Measurements from ENCODE around the gene POU2F2. TPM values are rescaled to one million over a fixed set of nuclear protein-coding genes. Genes with fewer than 3 reads are reported as not detected.

POU2F2 gene
- total and polyA plus RNA-seq, 12 donors: 0.72 to 17.2 (median 3.1) TPM

DNA sequence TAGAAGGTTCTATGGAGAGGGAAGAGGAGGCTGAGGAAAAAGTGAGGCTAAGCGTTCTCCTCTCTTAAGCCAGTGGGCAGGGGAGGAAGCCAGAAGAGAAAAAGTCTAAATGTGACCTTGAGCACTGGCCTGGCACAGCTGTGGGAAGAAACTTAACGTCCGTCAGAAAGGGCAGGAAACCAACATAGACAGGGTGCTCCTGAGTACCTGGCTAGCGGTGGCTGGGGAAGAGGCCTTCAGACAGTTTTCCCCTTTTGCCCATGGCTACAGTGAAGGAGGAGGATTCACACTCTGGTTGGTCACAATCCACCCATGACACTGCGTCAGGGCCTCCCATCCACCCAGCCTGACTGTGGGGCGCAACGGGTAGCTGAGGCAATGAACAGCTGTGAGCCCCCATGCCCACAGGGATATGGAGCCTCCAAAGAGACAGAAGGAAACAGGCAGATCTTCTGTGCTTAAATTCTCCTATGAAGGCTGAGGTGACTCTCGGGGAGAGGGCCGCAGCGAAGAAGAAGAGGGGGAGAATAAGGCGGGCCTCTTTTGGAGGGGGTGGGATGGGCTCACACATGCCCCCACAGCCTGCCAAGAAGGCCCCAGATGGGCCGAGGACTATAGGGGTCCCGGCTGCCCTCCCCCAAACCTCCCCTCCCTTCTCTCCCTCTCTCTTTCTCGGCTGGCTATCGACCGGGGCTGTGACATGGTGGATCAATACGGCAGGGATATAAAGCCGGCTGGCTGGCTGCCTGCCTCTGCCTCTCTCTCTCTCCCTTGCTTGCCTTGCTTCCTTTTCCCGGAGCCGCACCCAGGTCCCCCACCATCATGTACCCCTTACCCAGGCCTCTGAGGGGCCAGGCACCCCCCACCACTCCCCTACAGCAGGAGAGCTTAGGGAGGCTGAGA is 19.8 kb upstream of the POU2F2 start:
- no peak overlapping the region for H3K27ac ChIP-seq
- no peak overlapping the region for H3K4me3 ChIP-seq
- 57 to 69% (median 67%) methylated on average over 14 to 20 of the region's 20 CpGs for WGBS, 4 donors
- no peaks in the 10 kb centered on the region for H3K36me3 ChIP-seq (replicated peaks in 1 of 2)
- no peak for DNase-seq
- H3K4me1 ChIP-seq (replicated peaks in 1 of 2): no peaks in the 10 kb centered on the region
- intact Hi-C loops (cut with DNase I): no loop called here
- H3K9me3 ChIP-seq (replicated peaks in 1 of 3): no peaks in the 10 kb centered on the region
- H3K27me3 ChIP-seq: peaks cover 3% of the 10 kb centered on the region
- TF ChIP-seq, protein P1, sequence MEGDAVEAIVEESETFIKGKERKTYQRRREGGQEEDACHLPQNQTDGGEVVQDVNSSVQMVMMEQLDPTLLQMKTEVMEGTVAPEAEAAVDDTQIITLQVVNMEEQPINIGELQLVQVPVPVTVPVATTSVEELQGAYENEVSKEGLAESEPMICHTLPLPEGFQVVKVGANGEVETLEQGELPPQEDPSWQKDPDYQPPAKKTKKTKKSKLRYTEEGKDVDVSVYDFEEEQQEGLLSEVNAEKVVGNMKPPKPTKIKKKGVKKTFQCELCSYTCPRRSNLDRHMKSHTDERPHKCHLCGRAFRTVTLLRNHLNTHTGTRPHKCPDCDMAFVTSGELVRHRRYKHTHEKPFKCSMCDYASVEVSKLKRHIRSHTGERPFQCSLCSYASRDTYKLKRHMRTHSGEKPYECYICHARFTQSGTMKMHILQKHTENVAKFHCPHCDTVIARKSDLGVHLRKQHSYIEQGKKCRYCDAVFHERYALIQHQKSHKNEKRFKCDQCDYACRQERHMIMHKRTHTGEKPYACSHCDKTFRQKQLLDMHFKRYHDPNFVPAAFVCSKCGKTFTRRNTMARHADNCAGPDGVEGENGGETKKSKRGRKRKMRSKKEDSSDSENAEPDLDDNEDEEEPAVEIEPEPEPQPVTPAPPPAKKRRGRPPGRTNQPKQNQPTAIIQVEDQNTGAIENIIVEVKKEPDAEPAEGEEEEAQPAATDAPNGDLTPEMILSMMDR (IDR thresholded peaks at IDR 0.05): no peak

DNA sequence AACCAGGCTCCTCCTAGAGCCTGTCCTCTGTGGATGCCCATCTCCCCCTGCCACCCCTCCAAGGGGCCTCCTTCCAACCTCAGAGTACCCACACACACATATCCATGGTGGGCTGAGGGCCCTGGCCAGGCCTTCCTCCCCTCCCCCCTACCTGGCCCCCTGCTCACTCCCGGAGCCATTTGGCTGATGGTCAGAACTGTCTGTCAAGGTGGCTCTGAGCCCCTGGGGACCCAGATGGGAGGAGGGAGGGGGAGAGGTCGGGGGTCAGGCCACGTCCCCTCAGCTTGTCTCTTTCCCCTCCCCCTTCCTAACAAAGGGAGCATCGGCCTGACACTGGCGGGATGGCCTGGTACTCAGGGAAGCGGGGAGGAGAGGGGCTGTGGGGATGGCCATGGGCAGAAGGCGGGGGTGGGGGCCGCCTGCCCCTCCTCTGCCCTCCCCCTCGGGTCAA is 18.7 kb upstream of the POU2F2 start:
- H3K36me3 ChIP-seq (replicated peaks in 1 of 2): no peaks in the 10 kb centered on the region
- TF ChIP-seq, protein P1 (IDR thresholded peaks at IDR 0.05): no peak
- TF ChIP-seq POLR2A (IDR thresholded peaks at IDR 0.05): no peak
- H3K9me3 ChIP-seq (replicated peaks in 1 of 3): no peaks in the 10 kb centered on the region
- no peaks in the 10 kb centered on the region for H3K4me1 ChIP-seq (replicated peaks in 1 of 2)
- intact Hi-C loops (cut with DNase I): no loop called here
- WGBS, 4 donors: 20 to 38% (median 28%) methylated on average over 1 to 9 of the region's 9 CpGs
- H3K27ac ChIP-seq: no peak overlapping the region
- DNase-seq: no peak
- no peak overlapping the region for H3K4me3 ChIP-seq
- peaks cover 3% of the 10 kb centered on the region for H3K27me3 ChIP-seq

DNA sequence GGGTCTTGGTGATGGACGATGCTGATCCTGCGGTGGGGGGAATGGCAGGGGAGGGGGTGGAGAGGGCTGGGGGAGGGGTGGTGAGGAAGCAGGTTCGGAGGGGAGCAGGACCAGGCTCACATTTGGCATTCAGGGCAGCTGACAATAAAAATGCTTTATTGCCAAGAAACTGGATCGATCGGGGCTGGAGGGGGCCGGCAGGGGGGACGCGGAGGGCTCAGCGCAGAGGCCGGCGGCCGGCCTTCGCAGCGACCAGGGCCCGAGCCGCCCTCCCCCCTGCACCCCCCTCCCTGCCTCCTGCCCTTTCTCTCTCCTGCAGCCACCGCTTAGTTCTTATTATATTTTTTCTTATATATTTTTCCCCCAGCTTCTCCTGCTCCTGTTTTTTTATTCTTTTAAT is 18.1 kb upstream of the POU2F2 start:
- 13 to 23% (median 16%) methylated on average over 14 to 17 of the region's 17 CpGs for WGBS, 4 donors
- Histone ChIP-seq H3K4me1 (replicated peaks in 1 of 2) (no peaks in the 10 kb centered on the region), H3K36me3 (replicated peaks in 1 of 2) (no peaks in the 10 kb centered on the region), H3K27ac (no peak overlapping the region), H3K27me3 (peaks cover 3% of the 10 kb centered on the region), H3K4me3 (no peak overlapping the region), H3K9me3 (replicated peaks in 1 of 3) (no peaks in the 10 kb centered on the region)
- no peak for DNase-seq
- intact Hi-C loops (cut with DNase I): no loop called here
- TF ChIP-seq POLR2A (IDR thresholded peaks at IDR 0.05): no peak
- TF ChIP-seq, protein P1 (IDR thresholded peaks at IDR 0.05): no peak

DNA sequence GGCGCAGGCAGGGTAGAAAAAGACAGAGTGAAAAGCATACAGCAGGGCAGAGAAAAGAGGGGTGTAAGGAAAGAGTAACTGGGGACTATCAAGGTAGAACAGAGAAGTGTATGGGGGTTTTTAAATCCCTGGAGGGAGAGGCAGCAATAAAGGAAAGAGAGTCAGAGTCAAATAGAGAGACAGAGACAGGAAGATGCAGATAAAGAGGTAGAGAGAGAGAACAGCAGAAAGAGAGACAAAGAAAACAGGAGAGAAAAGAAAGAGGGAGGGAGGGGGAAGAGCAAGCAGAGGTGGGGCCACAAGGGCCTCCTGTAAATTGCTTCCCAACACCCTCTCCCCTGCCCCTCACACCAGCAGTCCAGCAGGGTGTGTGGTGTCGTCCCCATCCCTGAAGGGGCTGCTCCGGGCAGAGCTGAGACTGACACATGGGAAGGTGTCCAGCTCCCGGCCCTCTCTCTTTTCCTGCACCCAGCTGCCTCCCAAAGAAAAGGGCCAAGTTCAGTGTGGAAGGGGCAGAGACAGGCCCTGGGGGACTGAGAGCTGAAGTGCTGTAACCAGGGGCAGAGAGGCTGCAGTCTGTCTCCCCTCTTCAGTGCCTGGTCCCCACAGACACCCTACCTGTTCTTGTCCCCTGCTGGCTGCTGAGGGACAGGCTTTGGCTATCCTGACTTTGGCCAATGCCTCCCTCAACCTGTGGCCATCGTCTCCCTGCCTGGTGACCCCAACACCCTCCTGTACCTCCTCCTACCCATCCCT is 17.4 kb upstream of the POU2F2 start:
- H3K4me3 ChIP-seq: no peak overlapping the region
- 39 to 83% (median 52%) methylated on average over 1 to 5 of the region's 5 CpGs for WGBS, 4 donors
- TF ChIP-seq POLR2A (IDR thresholded peaks at IDR 0.05): no peak
- TF ChIP-seq, protein P1 (IDR thresholded peaks at IDR 0.05): no peak
- H3K27me3 ChIP-seq: peaks cover 3% of the 10 kb centered on the region
- no peak for DNase-seq
- intact Hi-C loops (cut with DNase I): no loop called here
- no peaks in the 10 kb centered on the region for H3K9me3 ChIP-seq (replicated peaks in 1 of 3)
- no peaks in the 10 kb centered on the region for H3K36me3 ChIP-seq (replicated peaks in 1 of 2)
- H3K27ac ChIP-seq: no peak overlapping the region
- no peaks in the 10 kb centered on the region for H3K4me1 ChIP-seq (replicated peaks in 1 of 2)

Measured in adrenal gland (tissue), 12 donors.